CD4-positive, alpha-beta T cell (primary cell): ENCODE measurements around the gene CAPZB. TPM values are rescaled to one million over a fixed set of nuclear protein-coding genes. Genes with fewer than 3 reads are reported as not detected.

Experiments
- ATAC-seq: fragments of 200-7000 bp; cut with Tn5 transposase; one replicate; pipeline ENCODE4 v1.10.0; 2022; ENCODE audit warnings: mild to moderate bottlenecking; ENCODE audit not compliant: poor library complexity
- CTCF ChIA-PET: fragments of 350-600 bp; sonication (Branson Sonifier 250); formaldehyde crosslinking; loops from one replicate; lab custom pipeline; 2021; ENCODE audit warnings: antibody characterized with exemption, inconsistent platforms; lab: Charles Lee
- POLR2A ChIA-PET: fragments of 350-600 bp; sonication (Branson Sonifier 250); formaldehyde crosslinking; loops from one replicate; lab custom pipeline; 2021; ENCODE audit warnings: antibody characterized with exemption, inconsistent platforms; lab: Charles Lee
- DNase-seq, 14 experiments: peaks; one replicate each; pipeline ENCODE4 v3.0.0-alpha.2; 2013 to 2020; ENCODE audit warnings: mixed read lengths in 2 of 14
- H3K27ac ChIP-seq, 2 donors: one replicate each; pipeline versions ENCODE4 v1.5.1 to v1.7.0; 2013; ENCODE audit warnings: low read length in 2 of 2, low read depth in 1 of 2, mild to moderate bottlenecking in 1 of 2
- H3K27me3 ChIP-seq, 2 experiments: 1 replicate in 1 of 2; 2 replicates in 1 of 2; pipeline versions ENCODE4 v1.6.1 to v1.7.0; 2013; ENCODE audit warnings: low read length in 2 of 2, control low read depth in 1 of 2, mild to moderate bottlenecking in 1 of 2, moderate library complexity in 1 of 2; ENCODE audit not compliant: insufficient read depth in 2 of 2, control insufficient read depth in 1 of 2
- H3K36me3 ChIP-seq: one replicate; pipeline ENCODE4 v1.6.1; 2013; ENCODE audit warnings: low read length, control low read depth; ENCODE audit not compliant: insufficient read depth
- H3K4me1 ChIP-seq: one replicate; pipeline ENCODE4 v1.6.1; 2013; ENCODE audit warnings: low read length, control low read depth; ENCODE audit not compliant: insufficient read depth
- H3K4me3 ChIP-seq: one replicate; pipeline ENCODE4 v1.5.1; 2013; ENCODE audit warnings: mild to moderate bottlenecking, low read length, moderate library complexity
- H3K9me3 ChIP-seq, 2 experiments: 1 replicate in 1 of 2; 2 replicates in 1 of 2; pipeline versions ENCODE4 v1.6.1 to v1.7.0; 2013; ENCODE audit warnings: low read length in 2 of 2, mild to moderate bottlenecking in 2 of 2, control low read depth in 1 of 2, moderate library complexity in 1 of 2; ENCODE audit not compliant: control insufficient read depth in 1 of 2, insufficient read depth in 1 of 2
- H3K27ac Mint-ChIP-seq: one replicate; pipeline ENCODE4 v1.8.0; 2020; ENCODE audit warnings: mixed read lengths
- H3K27me3 Mint-ChIP-seq: one replicate; pipeline ENCODE4 v1.8.0; 2021; ENCODE audit warnings: mixed read lengths
- H3K36me3 Mint-ChIP-seq: one replicate; pipeline ENCODE4 v1.8.0; 2021; ENCODE audit warnings: low read depth, mixed read lengths
- H3K4me1 Mint-ChIP-seq: one replicate; pipeline ENCODE4 v1.8.0; 2021; ENCODE audit warnings: low read depth, mixed read lengths
- H3K4me3 Mint-ChIP-seq: one replicate; pipeline ENCODE4 v1.8.0; 2020; ENCODE audit warnings: mild to moderate bottlenecking, mixed read lengths
- H3K9me3 Mint-ChIP-seq: one replicate; pipeline ENCODE4 v1.8.0; 2020; ENCODE audit warnings: mixed read lengths
- CTCF ChIP-seq: fragments of 200-600 bp; IDR thresholded peaks from one replicate; pipeline ENCODE4 v1.8.0; 2022; ENCODE audit warnings: antibody characterized with exemption, mild to moderate bottlenecking
- intact Hi-C, 2 experiments: fragments of 100-400 bp; cut with DNase I in 1 of 2; cut with micrococcal nuclease in 1 of 2; formaldehyde crosslinking; loops; one replicate each; pipeline versions ENCODE4 v1.15.1 to v1.9.0; 2023 to 2025; cut with DNase I, micrococcal nuclease
- total RNA-seq, 174 experiments: library from RNA in 2 of 174; stranded (reverse) in 2 of 174; gene quantifications; one replicate each; pipeline ENCODE4 v1.2.3 and lab custom pipeline; 2021 to 2026

Gene CAPZB
- total RNA-seq, 2 experiments from 2014 or later, result 168 to 173 TPM

- no peaks in the 10 kb centered on the region for H3K27me3 Mint-ChIP-seq
These were observed 155.7 kb downstream of the CAPZB start for GRCh38 chr1:19329611-19330010.

GRCh38 chr1:19329188-19329587 is 156.2 kb downstream of the CAPZB start:
- Histone ChIP-seq H3K9me3 (no peaks in the 10 kb centered on the region), H3K27ac (no peak overlapping the region), H3K4me1 (no peaks in the 10 kb centered on the region), H3K27me3 (no peaks in the 10 kb centered on the region), H3K4me3 (no peak overlapping the region), H3K36me3 (peaks cover 12% of the 10 kb centered on the region)
- CTCF ChIA-PET, result no interaction called here
- Mint-ChIP-seq H3K4me1 (no peaks in the 10 kb centered on the region), H3K4me3 (no peak overlapping the region), H3K27me3 (no peaks in the 10 kb centered on the region), H3K27ac (no peak overlapping the region), H3K9me3 (no peaks in the 10 kb centered on the region), H3K36me3 (no peaks in the 10 kb centered on the region)
- no peak for DNase-seq
- POLR2A ChIA-PET, result no interaction called here
- intact Hi-C loops, result no loop called here
- TF ChIP-seq CTCF, result no peak
- no peak for ATAC-seq

More at GRCh38 chr1:19329611-19330010, 155.7 kb downstream of the CAPZB start:
- Mint-ChIP-seq H3K27ac (no peak overlapping the region), H3K4me3 (no peak overlapping the region), H3K36me3 (no peaks in the 10 kb centered on the region), H3K9me3 (no peaks in the 10 kb centered on the region), H3K4me1 (no peaks in the 10 kb centered on the region)
- H3K27me3 ChIP-seq, result no peaks in the 10 kb centered on the region
- no peaks in the 10 kb centered on the region for H3K4me1 ChIP-seq
- ChIA-PET POLR2A (no interaction called here), CTCF (no interaction called here)
- intact Hi-C loops, result no loop called here
- no peaks in the 10 kb centered on the region for H3K9me3 ChIP-seq
- H3K27ac ChIP-seq, result no peak overlapping the region
- peaks cover 12% of the 10 kb centered on the region for H3K36me3 ChIP-seq
- DNase-seq (no peak), ATAC-seq (no peak)
- TF ChIP-seq CTCF, result no peak
- no peak overlapping the region for H3K4me3 ChIP-seq

GRCh38 chr1:19328486-19328885 is 156.9 kb downstream of the CAPZB start:
- no peak overlapping the region for H3K27ac Mint-ChIP-seq
- intact Hi-C loops, result no loop called here
- no peak overlapping the region for H3K4me3 Mint-ChIP-seq
- no peaks in the 10 kb centered on the region for H3K9me3 Mint-ChIP-seq
- no peaks in the 10 kb centered on the region for H3K27me3 Mint-ChIP-seq
- POLR2A ChIA-PET, result no interaction called here
- Histone ChIP-seq H3K4me1 (no peaks in the 10 kb centered on the region), H3K36me3 (peaks cover 12% of the 10 kb centered on the region), H3K4me3 (no peak overlapping the region), H3K9me3 (no peaks in the 10 kb centered on the region), H3K27me3 (no peaks in the 10 kb centered on the region), H3K27ac (no peak overlapping the region)
- H3K36me3 Mint-ChIP-seq, result no peaks in the 10 kb centered on the region
- CTCF ChIA-PET, result no interaction called here
- DNase-seq (no peak), ATAC-seq (no peak)
- H3K4me1 Mint-ChIP-seq, result no peaks in the 10 kb centered on the region
- no peak for TF ChIP-seq CTCF
